GM12801 (cell line): Measurements from ENCODE around the gene ZC3H7A.

ENCODE experiments used
- CTCF ChIP-seq: IDR thresholded peaks from one replicate; pipeline ENCODE4 v1.5.1; 2011; ENCODE audit warnings: control low read depth; ENCODE audit not compliant: insufficient read length; ENCODE audit errors: extremely low read depth

The ZC3H7A gene

GRCh38 chr16:11774065-11774626, 22.9 kb downstream of the ZC3H7A start:
- TF ChIP-seq CTCF = no peak

GRCh38 chr16:11768849-11769248, 28.2 kb downstream of the ZC3H7A start:
- TF ChIP-seq CTCF = no peak

- TF ChIP-seq CTCF = no peak
Observed at GRCh38 chr16:11762431-11762830, 34.6 kb downstream of the ZC3H7A start.

GRCh38 chr16:11759997-11760396, 37.1 kb downstream of the ZC3H7A start:
- TF ChIP-seq CTCF = no peak

GRCh38 chr16:11759163-11759834, 37.8 kb downstream of the ZC3H7A start:
- TF ChIP-seq CTCF = no peak

- TF ChIP-seq CTCF = no peak
Observed at GRCh38 chr16:11757671-11758545, 39.1 kb downstream of the ZC3H7A start.

- no peak for TF ChIP-seq CTCF
Observed at GRCh38 chr16:11756248-11756647, 40.8 kb downstream of the ZC3H7A start.
